GOT3 (cell line): ENCODE results near the gene CDK8.
"Not testable (repeated sequence)": the region's sequence is repeated elsewhere in the genome, so short reads cannot be mapped to it uniquely, and the experiment has no call there.

Experiments
- DNase-seq: peaks from one replicate; lab custom pipeline; 2025; ENCODE audit warnings: mixed read lengths; lab: John Stamatoyannopoulos, UW

CDK8 gene

GRCh38 chr13:26253787-26254582 lies at the start of gene CDK8:
Gene CDK8 (plus strand): TSS chr13:26254129. CDS start chr13:26254642, 513 bp downstream.
- DNase-seq: peak; percentile 80

DNA sequence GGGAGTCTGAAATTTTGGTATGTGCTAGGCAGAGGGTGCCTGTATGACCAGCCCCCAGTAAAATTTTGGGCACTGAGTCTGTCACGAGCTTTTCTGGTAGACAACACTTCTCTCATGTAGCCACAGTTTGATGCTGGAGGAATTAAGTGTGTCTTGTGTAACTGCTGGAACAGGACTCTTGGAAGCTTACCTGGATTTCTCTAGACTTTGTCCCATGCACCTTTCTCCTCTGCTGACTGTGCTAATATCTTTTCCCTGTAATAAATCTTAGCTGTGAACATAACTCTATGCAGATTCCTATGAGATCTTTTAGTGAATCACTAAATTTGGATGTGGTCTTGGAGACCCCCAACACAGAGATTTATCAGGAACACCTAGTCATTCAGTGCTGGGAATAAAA lies 45.6 kb upstream of the CDK8 start:
- DNase-seq: no peak

- DNase-seq: no peak
Measured at GRCh38 chr13:26213345-26213744, 40.6 kb upstream of the CDK8 start.

DNA sequence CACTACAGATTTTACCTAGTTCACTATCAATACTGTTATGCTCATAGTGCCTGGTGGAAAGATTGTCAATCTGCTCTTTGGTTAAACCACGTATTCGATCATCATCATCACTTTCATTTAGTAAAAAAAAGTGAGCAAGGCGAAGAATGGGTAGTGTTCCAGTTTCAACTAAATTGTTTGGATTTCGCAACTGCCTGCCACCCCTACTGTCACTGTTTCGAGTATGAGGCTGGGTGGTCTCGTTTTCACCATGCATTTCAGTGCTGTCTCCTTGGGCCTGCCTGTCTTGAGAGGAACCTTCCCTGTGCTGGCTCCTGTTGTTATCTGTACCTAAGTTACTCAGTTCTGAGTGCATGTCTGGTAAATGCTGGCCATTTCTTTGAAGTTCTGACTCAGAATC lies 39.9 kb upstream of the CDK8 start:
- DNase-seq: no peak

DNA sequence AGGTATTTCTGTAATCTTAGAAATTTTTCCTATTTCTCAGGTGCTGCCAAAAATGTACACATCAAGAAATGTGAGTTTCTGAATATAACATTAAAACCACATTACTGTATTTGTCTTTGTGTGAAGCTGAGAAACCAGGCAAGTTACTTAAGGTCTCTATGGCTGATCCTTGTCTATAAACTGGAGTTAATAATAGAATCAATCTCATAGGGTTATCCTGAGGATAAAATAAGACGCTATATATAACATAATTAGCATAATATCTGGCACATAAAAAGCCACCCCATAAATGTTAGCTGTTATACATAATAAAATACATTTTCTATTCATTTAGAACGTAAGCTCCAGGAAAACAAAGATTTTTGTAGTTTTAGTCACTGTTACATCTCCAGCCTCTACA lies 37.9 kb upstream of the CDK8 start:
- DNase-seq: no peak

- DNase-seq: no peak
Measured at GRCh38 chr13:26219726-26220125, 34.2 kb upstream of the CDK8 start.

- DNase-seq: no peak
Measured at GRCh38 chr13:26220575-26220974, 33.4 kb upstream of the CDK8 start.

- no peak for DNase-seq
Measured at GRCh38 chr13:26221399-26221720, 32.6 kb upstream of the CDK8 start.

- DNase-seq: peak; percentile 67
Measured at GRCh38 chr13:26221721-26222519, 32.0 kb upstream of the CDK8 start, which contains the start of gene RNF6. Gene RNF6 (minus strand): TSS chr13:26222314. CDS start chr13:26219649, 2,665 bp downstream.

- no peak for DNase-seq
Measured at GRCh38 chr13:26222520-26223046, 31.3 kb upstream of the CDK8 start.

DNA sequence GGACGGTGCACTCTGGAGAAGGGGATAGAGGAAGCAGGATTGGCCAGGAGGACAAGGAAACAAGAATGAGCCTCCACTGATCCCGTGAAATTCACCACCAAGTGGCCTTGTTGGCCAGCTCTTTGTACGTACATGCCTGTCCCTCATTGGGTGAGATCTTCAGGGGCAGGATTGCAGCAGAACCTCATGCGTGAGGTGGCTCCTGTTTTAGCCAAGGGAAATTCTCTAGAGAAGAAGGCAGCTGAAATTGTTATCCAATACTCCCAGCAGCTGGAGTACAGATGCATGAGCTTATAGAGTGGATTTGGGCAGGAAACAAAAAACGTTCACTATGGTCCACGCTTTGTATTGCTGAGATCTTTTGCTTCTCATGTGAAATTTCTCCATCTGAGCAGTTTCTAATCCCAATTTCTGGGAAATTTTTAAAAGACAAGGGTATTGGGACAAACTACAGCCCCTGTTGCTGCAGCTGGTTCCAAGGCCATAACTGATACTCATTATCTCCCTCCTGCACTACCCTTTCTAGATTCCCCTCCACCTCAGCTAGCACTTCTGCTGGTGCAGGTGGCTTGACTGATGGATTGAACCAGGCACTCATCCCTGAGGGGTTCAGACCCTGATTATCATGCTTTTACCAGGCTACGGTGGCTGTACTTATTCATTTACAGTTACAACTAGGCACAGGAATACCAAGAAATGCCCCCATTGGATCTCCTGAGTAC lies 27.9 kb upstream of the CDK8 start:
- no peak for DNase-seq

DNA sequence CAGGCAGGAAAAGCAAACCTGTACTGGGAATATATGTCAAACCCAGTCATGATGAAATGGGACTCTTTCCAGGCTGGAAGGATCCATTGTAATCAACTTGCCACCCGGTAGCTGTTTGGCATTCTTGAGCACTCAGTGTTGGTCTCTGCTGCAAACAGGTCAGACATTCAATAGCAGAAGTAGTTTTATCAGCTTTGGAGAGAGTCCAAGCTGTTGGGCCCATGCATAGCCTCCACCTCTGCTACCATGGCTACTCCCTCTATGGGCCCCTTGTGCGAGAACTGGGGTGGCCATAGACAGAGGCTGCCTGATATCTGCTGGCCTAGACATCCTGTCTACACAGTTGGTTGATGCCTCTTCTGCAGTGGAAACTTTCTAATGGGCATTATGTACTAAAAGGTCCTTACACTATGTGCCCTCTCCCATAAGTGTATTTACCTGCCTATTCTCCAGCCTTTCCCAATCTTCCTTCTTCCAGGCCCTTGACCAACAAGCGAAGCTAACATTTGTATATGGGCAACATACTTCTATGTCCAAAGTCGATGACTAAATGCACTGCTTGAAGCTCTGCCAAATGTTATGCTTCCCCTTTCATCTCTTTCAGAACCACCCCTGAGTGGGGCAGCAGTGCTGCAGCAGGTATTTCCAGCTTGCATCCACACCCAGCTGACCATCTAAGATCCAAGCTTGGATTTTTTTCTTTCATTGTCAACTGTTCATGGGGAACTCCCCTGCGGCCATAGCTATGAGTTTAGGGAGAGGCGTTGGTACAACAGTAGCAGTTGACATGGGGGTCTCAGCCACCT lies 26.6 kb upstream of the CDK8 start:
- DNase-seq: no peak

DNA sequence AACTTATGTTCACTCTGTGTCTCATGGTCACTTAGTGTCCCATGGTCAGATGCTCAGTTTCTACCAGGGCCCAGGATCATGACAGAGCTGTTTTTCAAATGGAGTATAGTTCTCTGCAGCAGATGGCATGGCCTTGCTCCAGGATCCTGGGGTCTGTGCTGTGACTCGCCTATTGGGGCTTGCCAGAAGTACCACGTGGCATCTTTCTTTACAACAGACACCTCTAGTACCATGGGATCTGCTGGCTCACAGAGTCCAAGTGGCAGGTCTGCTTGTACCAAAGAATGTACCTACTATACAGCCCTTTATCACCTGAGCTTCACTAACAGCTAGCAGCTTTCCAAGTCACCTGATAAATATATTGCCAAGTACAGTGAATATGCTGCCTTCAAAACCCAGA lies 25.8 kb upstream of the CDK8 start:
- DNase-seq: no peak

DNA sequence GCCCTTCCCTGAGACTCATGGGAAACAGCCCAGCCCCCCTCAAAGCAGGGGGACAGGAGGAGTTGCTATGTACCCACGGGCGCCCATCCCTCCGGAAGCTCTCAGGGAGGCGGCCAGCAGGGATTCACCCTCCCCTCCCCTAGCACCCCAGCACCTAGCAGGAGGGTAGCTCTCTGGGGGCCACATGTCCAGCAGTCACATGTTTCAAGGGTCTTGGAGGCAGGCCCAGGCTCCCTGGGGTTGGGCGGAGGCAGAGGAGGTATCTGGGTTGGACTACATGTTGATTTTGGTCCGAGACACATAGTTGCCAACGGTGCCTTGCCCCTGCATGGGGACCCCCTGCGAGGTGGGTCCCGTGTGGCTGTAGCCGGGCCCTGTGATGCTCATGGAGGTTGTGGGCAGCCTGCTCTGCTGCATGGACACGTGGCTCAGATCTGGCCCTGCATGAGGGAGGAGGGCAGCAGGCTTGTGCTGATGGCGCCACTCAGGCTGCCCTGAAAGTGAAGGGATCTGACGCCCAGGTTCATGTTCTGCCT lies 24.8 kb upstream of the CDK8 start:
- DNase-seq: no peak

DNA sequence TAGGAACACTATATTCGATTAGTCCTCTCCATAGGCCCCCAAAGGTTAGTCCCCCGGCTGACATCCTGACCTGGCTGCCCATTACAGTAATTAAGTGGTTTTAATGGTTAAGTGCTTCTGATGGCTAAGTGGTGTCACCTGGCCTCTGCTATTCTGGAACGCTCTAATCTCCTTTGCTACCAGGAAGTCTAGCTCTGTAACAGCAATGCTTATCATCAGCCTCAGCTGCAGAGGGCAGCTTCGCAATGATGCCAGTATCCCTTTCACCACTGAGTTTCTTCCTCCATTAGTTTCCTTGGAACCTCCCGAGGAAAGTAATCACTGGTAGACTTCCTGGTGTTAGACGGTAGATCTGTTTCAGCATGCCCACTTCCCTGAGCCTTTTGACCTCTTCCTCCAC lies 23.2 kb upstream of the CDK8 start:
- no peak for DNase-seq

DNA sequence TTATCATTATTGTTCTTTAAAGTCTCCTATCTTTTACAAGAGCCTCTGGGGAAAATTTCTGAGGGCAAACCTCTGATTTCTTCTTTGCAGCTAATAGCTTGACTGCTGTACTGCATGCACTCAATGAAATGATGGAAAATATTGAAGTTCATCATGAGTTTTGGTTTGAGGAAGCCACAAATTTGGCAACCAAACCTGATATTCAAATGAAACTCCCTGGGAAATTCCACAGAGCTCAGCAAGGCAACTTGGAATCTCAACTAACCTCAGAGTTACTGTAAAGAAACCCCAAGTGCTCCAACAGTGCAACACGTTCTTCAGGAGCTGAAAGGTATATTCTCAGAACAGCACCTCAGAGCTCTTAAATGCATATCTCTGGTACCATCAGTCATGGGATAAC lies 17.6 kb upstream of the CDK8 start:
- DNase-seq: no peak

- no peak for DNase-seq
Measured at GRCh38 chr13:26246154-26246553, 7.8 kb upstream of the CDK8 start.

GRCh38 chr13:26247011-26247410 lies 6.9 kb upstream of the CDK8 start:
- no peak for DNase-seq

GRCh38 chr13:26247608-26248007 lies 6.3 kb upstream of the CDK8 start:
- DNase-seq: no peak

DNA sequence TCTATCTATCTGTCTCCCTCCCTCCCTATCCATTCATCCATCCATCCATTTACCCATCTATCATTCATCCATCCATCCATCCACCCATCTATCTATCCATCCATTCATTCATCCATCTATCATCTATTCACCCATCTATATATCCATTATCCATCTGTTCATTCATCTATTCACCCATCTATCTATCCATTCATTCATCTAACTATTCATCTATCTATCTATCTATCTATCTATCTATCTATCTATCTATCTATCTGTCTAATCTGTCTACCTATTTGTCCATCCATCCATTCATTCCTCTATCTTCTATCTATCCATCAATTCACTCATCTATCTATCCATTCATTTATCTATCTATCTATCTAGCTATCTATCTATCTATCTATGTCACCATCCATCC lies 4.4 kb upstream of the CDK8 start:
- no peak for DNase-seq

DNA sequence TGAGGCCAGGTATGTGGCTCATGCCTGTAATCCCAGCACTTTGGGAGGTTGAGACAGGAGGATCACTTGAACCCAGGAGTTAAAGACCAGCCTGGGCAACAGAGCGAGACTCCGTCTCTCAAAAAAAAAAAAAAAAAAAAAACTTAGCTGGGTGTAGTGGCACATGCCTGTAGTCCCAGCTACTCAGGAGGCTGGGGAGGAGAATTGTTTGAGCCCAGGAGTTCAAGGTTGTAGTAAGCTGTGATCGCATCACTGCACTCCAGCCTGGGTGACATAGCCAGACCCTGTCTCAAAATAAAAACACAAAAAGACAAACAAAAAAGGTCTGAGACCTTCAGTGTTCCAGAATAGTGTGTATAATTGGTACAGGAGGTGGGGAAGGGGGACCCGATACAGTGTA lies 1.9 kb upstream of the CDK8 start:
- not testable (repeated sequence) for DNase-seq
